AG09319 (cell line): ENCODE data around the gene TMEM239.

Experiments used
- DNase-seq: peaks from one replicate; pipeline ENCODE4 v3.0.0-alpha.2; 2010; ENCODE audit warnings: low read depth; ENCODE audit errors: extremely low read depth
- CTCF ChIP-seq: IDR thresholded peaks from 2 replicates; pipeline ENCODE4 v1.5.1; 2011; ENCODE audit warnings: low read depth, mild to moderate bottlenecking, inconsistent platforms, low read length, moderate library complexity

TMEM239 gene

GRCh38 chr20:2800521-2801285, 15.5 kb upstream of the TMEM239 start, which contains the start of gene CPXM1:
Gene CPXM1, minus strand, starts transcription at chr20:2800627. Its CDS starts 55 bp downstream, at chr20:2800572.
- TF ChIP-seq CTCF, result no peak
- no peak for DNase-seq

- no peak for TF ChIP-seq CTCF
- no peak for DNase-seq
Observed at GRCh38 chr20:2801286-2801728, 14.9 kb upstream of the TMEM239 start.

GRCh38 chr20:2804041-2804828, 11.9 kb upstream of the TMEM239 start:
- TF ChIP-seq CTCF, result no peak
- no peak for DNase-seq

GRCh38 chr20:2804852-2805688, 11.1 kb upstream of the TMEM239 start:
- TF ChIP-seq CTCF, result no peak
- DNase-seq, result no peak

GRCh38 chr20:2805689-2806350, 10.3 kb upstream of the TMEM239 start:
- no peak for DNase-seq
- TF ChIP-seq CTCF, result no peak

- no peak for TF ChIP-seq CTCF
- no peak for DNase-seq
Observed at GRCh38 chr20:2806351-2806701, 9.8 kb upstream of the TMEM239 start.
